HG02763 (cell line): ENCODE results near the gene NFIX.

Experiments
- ATAC-seq: cut with Tn5 transposase; IDR thresholded peaks from one replicate; pipeline ENCODE4 v1.9.1; 2021; ENCODE audit warnings: mild to moderate bottlenecking, moderate library complexity; ENCODE audit not compliant: unreplicated experiment

NFIX gene

GRCh38 chr19:13006431-13007281 is 11.4 kb downstream of the NFIX start:
- ATAC-seq = no peak

GRCh38 chr19:13007292-13008045 is 12.2 kb downstream of the NFIX start:
- ATAC-seq = no peak

- ATAC-seq = no peak
These were observed 13.9 kb downstream of the NFIX start for GRCh38 chr19:13008926-13009787.

GRCh38 chr19:13010038-13010991 is 15.0 kb downstream of the NFIX start:
- no peak for ATAC-seq

GRCh38 chr19:13010992-13011652 is 15.8 kb downstream of the NFIX start:
- ATAC-seq = no peak

- no peak for ATAC-seq
These were observed 16.5 kb downstream of the NFIX start for GRCh38 chr19:13011653-13012389.

- no peak for ATAC-seq
These were observed 17.1 kb downstream of the NFIX start for GRCh38 chr19:13012390-13012689.

GRCh38 chr19:13012690-13013608 is 17.7 kb downstream of the NFIX start:
- ATAC-seq = no peak

GRCh38 chr19:13013649-13014048 is 18.4 kb downstream of the NFIX start:
- ATAC-seq = no peak

GRCh38 chr19:13014101-13014920 is 19.0 kb downstream of the NFIX start:
- ATAC-seq = no peak

GRCh38 chr19:13014921-13015280 is 19.6 kb downstream of the NFIX start:
- ATAC-seq = no peak

GRCh38 chr19:13015361-13016223 is 20.3 kb downstream of the NFIX start:
- no peak for ATAC-seq

- ATAC-seq = no peak
These were observed 21.0 kb downstream of the NFIX start for GRCh38 chr19:13016245-13016627.

GRCh38 chr19:13016628-13017305 is 21.5 kb downstream of the NFIX start:
- no peak for ATAC-seq

GRCh38 chr19:13017306-13018034 is 22.2 kb downstream of the NFIX start:
- ATAC-seq = no peak
